ENCODE data around the gene OTUD4. TPM values are rescaled to one million over a fixed set of nuclear protein-coding genes. Genes with fewer than 3 reads are reported as not detected.
"Not testable (repeated sequence)": the region's sequence is repeated elsewhere in the genome, so short reads cannot be mapped to it uniquely, and the experiment has no call there.

The OTUD4 gene
- total RNA-seq: 15.3 TPM
- 18.8 TPM for polyA plus RNA-seq
- long read RNA-seq, donor 1: 0 reads
- long read RNA-seq, donor 2: 0 reads
- long read RNA-seq, donor 3, partial matches to known transcripts: 55 of 55 reads
- long read RNA-seq, donor 3, other reads (novel, unspliced or antisense): 0 of 55 reads
- long read RNA-seq, donor 4, full-length matches to known transcripts: 3 of 3 reads
- long read RNA-seq, donor 4, partial matches to known transcripts: 0 of 3 reads
- long read RNA-seq, donor 4, other reads (novel, unspliced or antisense): 0 of 3 reads
- long read RNA-seq, donor 5, partial matches to known transcripts: 47 of 67 reads
- long read RNA-seq, donor 5, other reads (novel, unspliced or antisense): 19 of 67 reads
- long read RNA-seq, donor 6, full-length matches to known transcripts: 1 of 1 reads
- long read RNA-seq, donor 6, partial matches to known transcripts: 0 of 1 reads
- long read RNA-seq, donor 6, other reads (novel, unspliced or antisense): 0 of 1 reads
- long read RNA-seq, donor 7, full-length matches to known transcripts: 2 of 2 reads
- long read RNA-seq, donor 7, partial matches to known transcripts: 0 of 2 reads
- long read RNA-seq, donor 7, other reads (novel, unspliced or antisense): 0 of 2 reads
- long read RNA-seq, donor 8, full-length matches to known transcripts: 2 of 2 reads
- long read RNA-seq, donor 8, partial matches to known transcripts: 0 of 2 reads
- long read RNA-seq, donor 8, other reads (novel, unspliced or antisense): 0 of 2 reads
- long read RNA-seq, donor 9: 0 reads
- long read RNA-seq, donor 10, full-length matches to known transcripts: 4 of 4 reads
- long read RNA-seq, donor 10, partial matches to known transcripts: 0 of 4 reads
- long read RNA-seq, donor 10, other reads (novel, unspliced or antisense): 0 of 4 reads

DNA sequence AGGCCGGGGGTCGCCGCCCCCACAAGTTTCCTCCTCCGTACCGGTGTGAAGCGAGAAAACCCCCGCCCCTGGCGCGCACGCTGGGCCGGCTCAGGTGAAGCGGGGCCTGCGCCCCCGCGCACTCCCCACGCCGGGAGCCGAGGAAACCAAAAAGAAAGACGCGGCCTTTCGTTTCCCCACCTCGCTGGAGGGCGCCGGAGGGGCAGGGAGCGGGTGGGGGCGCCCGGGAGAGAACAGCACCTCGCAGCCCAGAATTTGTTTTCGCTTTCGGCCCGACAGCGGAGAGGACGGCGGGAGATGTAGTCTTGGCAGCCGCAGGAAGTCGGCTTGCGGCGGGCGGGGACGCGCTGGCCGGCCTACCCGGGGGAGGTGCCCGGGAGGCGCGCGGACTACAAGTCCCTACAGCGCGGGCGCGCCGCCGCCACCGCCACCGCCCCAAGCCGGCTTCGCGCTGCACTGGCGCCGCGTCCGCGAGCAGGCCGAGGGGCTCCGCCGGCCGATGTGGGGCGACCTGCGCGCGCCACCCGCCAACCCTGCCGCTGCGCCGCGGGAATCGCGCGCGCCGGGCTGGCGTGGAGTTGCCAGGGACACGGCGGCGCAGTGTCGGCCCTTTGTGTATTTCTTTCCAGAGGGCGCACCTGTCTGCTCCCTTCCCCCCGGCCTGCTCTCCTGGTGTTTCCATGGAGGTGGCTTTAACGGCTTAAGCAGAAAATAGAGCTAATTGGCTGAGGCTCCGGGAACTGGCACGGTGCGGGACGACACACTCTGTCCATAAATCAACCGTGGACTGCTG lies at the start of gene OTUD4:
TSS of gene OTUD4 (minus strand) at position 292 of the 793 bp plus-strand sequence. CDS start 616 bp downstream, outside the sequence.
- peak; percentile 86 to 98 (median 93) for DNase-seq (ENCODE audit: low read depth in 6 of 9, low spot score in 9 of 9)
- Histone ChIP-seq H3K27ac (ENCODE audit: low read depth in 1 of 2, low read length in 1 of 2) (peak within 1 kb of the TSS; percentile 96 to 99), H3K36me3 (ENCODE audit: control insufficient read depth in 2 of 2, insufficient read depth in 2 of 2, low read length in 1 of 2) (no peaks in the 10 kb centered on the region), H3K4me3 (ENCODE audit: low read length in 2 of 2) (peak within 1 kb of the TSS; percentile 54 to 75), H3K27me3 (ENCODE audit: control insufficient read depth in 2 of 2, insufficient read depth in 1 of 2, low read length in 1 of 2) (no peaks in the 10 kb centered on the region), H3K4me1 (ENCODE audit: control insufficient read depth in 2 of 2, insufficient read depth in 2 of 2, low read length in 2 of 2) (peaks cover 13 to 22% of the 10 kb centered on the region in 2 donors), H3K9me3 (ENCODE audit: control insufficient read depth in 2 of 2, insufficient read depth in 1 of 2, low read length in 1 of 2) (no peaks in the 10 kb centered on the region)
- under 1% methylated on average over 94 of the region's 94 CpGs for WGBS

DNA sequence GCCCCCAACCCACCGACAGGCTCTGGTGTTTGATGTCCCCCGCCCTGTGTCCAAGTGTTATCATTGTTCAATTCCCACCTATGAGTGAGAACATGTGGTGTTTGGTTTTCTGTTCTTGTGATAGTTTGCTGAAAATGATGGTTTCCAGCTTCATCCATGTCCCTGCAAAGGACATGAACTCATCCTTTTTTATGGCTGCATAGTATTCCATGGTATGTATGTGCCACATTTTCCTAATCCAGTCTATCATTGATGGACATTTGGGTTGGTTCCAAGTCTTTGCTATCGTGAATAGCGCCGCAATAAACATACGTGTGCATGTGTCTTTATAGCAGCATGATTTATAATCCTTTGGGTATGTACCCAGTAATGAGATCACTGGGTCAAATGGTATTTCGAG lies 42.8 kb upstream of the OTUD4 start:
- H3K4me1 ChIP-seq (ENCODE audit: control insufficient read depth in 2 of 2, insufficient read depth in 2 of 2, low read length in 2 of 2); H3K27me3 ChIP-seq (ENCODE audit: control insufficient read depth in 2 of 2, insufficient read depth in 1 of 2, low read length in 1 of 2); H3K4me3 ChIP-seq (ENCODE audit: low read length in 2 of 2); DNase-seq (ENCODE audit: low read depth in 6 of 9, low spot score in 9 of 9); H3K36me3 ChIP-seq (ENCODE audit: control insufficient read depth in 2 of 2, insufficient read depth in 2 of 2, low read length in 1 of 2); H3K9me3 ChIP-seq (ENCODE audit: control insufficient read depth in 2 of 2, insufficient read depth in 1 of 2, low read length in 1 of 2); H3K27ac ChIP-seq (ENCODE audit: low read depth in 1 of 2, low read length in 1 of 2): not testable (repeated sequence)
- 96% methylated on average over 7 of the region's 7 CpGs for WGBS

DNA sequence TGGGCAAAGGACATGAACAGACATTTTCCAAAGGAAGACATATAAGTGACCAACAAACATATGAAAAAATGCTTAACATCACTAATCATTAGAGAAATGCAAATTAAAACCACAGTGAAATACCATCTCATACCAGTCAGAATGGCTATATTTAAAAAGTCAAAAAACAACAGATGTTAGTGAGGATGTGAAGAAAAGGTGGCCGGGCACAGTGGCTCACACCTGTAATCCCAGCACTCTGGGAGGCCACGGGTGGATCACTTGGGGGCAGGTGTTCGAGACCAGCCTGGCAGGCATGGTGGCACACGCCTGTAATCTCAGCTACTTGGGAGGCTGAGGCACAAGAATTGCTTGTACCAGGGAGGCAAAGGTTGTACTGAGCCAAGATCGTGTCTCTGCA lies 41.1 kb upstream of the OTUD4 start:
- WGBS: 98% methylated on average over 5 of the region's 5 CpGs
- not testable (repeated sequence) for H3K36me3 ChIP-seq (ENCODE audit: control insufficient read depth in 2 of 2, insufficient read depth in 2 of 2, low read length in 1 of 2); H3K4me3 ChIP-seq (ENCODE audit: low read length in 2 of 2); H3K4me1 ChIP-seq (ENCODE audit: control insufficient read depth in 2 of 2, insufficient read depth in 2 of 2, low read length in 2 of 2); H3K9me3 ChIP-seq (ENCODE audit: control insufficient read depth in 2 of 2, insufficient read depth in 1 of 2, low read length in 1 of 2); H3K27ac ChIP-seq (ENCODE audit: low read depth in 1 of 2, low read length in 1 of 2); DNase-seq (ENCODE audit: low read depth in 6 of 9, low spot score in 9 of 9); H3K27me3 ChIP-seq (ENCODE audit: control insufficient read depth in 2 of 2, insufficient read depth in 1 of 2, low read length in 1 of 2)

- H3K27me3 ChIP-seq (ENCODE audit: control insufficient read depth in 2 of 2, insufficient read depth in 1 of 2, low read length in 1 of 2): no peaks in the 10 kb centered on the region
- no peaks in the 10 kb centered on the region for H3K4me1 ChIP-seq (ENCODE audit: control insufficient read depth in 2 of 2, insufficient read depth in 2 of 2, low read length in 2 of 2)
- DNase-seq (ENCODE audit: low read depth in 6 of 9, low spot score in 9 of 9): no peak
- H3K9me3 ChIP-seq (ENCODE audit: control insufficient read depth in 2 of 2, insufficient read depth in 1 of 2, low read length in 1 of 2): no peaks in the 10 kb centered on the region
- 97% methylated on average over 2 of the region's 2 CpGs for WGBS
- no peaks in the 10 kb centered on the region for H3K36me3 ChIP-seq (ENCODE audit: control insufficient read depth in 2 of 2, insufficient read depth in 2 of 2, low read length in 1 of 2)
- no peak overlapping the region for H3K4me3 ChIP-seq (ENCODE audit: low read length in 2 of 2)
- H3K27ac ChIP-seq (ENCODE audit: low read depth in 1 of 2, low read length in 1 of 2): no peak overlapping the region
Measured at GRCh38 chr4:145219090-145219489, 38.7 kb upstream of the OTUD4 start.

GRCh38 chr4:145218251-145218650 lies 37.9 kb upstream of the OTUD4 start:
- Histone ChIP-seq H3K4me1 (ENCODE audit: control insufficient read depth in 2 of 2, insufficient read depth in 2 of 2, low read length in 2 of 2) (no peaks in the 10 kb centered on the region), H3K4me3 (ENCODE audit: low read length in 2 of 2) (no peak overlapping the region), H3K9me3 (ENCODE audit: control insufficient read depth in 2 of 2, insufficient read depth in 1 of 2, low read length in 1 of 2) (no peaks in the 10 kb centered on the region), H3K27ac (ENCODE audit: low read depth in 1 of 2, low read length in 1 of 2) (no peak overlapping the region), H3K36me3 (ENCODE audit: control insufficient read depth in 2 of 2, insufficient read depth in 2 of 2, low read length in 1 of 2) (no peaks in the 10 kb centered on the region), H3K27me3 (ENCODE audit: control insufficient read depth in 2 of 2, insufficient read depth in 1 of 2, low read length in 1 of 2) (no peaks in the 10 kb centered on the region)
- no peak for DNase-seq (ENCODE audit: low read depth in 6 of 9, low spot score in 9 of 9)
- WGBS: 87% methylated on average over 3 of the region's 3 CpGs

DNA sequence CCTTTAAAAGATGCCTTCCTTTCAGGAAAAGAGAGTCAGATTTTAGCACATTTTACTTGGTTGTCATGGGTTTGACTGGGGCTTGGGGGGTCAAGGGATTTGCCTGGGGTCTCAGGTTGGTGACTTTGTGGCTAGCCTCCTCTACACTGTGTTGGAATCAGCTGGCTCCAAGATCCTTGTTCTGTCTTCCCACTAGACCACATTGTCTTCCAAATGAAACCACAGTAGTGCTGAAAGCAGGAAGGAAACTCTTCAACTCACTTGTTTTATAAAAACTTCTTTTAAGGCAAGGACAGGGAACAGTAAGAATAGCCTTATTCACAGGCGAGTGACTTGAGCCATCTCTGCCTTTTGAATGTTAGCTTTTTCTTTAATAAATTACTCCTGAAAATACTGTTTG lies 37.0 kb upstream of the OTUD4 start:
- no peak overlapping the region for H3K4me3 ChIP-seq (ENCODE audit: low read length in 2 of 2)
- H3K27ac ChIP-seq (ENCODE audit: low read depth in 1 of 2, low read length in 1 of 2): no peak overlapping the region
- H3K36me3 ChIP-seq (ENCODE audit: control insufficient read depth in 2 of 2, insufficient read depth in 2 of 2, low read length in 1 of 2): no peaks in the 10 kb centered on the region
- H3K9me3 ChIP-seq (ENCODE audit: control insufficient read depth in 2 of 2, insufficient read depth in 1 of 2, low read length in 1 of 2): no peaks in the 10 kb centered on the region
- H3K27me3 ChIP-seq (ENCODE audit: control insufficient read depth in 2 of 2, insufficient read depth in 1 of 2, low read length in 1 of 2): no peaks in the 10 kb centered on the region
- WGBS: 47% methylated on average over 1 of the region's 1 CpG
- DNase-seq (ENCODE audit: low read depth in 6 of 9, low spot score in 9 of 9): no peak
- no peaks in the 10 kb centered on the region for H3K4me1 ChIP-seq (ENCODE audit: control insufficient read depth in 2 of 2, insufficient read depth in 2 of 2, low read length in 2 of 2)

GRCh38 chr4:145216535-145216934 lies 36.1 kb upstream of the OTUD4 start:
- H3K4me3 ChIP-seq (ENCODE audit: low read length in 2 of 2): no peak overlapping the region
- no peaks in the 10 kb centered on the region for H3K36me3 ChIP-seq (ENCODE audit: control insufficient read depth in 2 of 2, insufficient read depth in 2 of 2, low read length in 1 of 2)
- DNase-seq (ENCODE audit: low read depth in 6 of 9, low spot score in 9 of 9): peak in 2 of 9 donors; percentile 9 to 31
- H3K27me3 ChIP-seq (ENCODE audit: control insufficient read depth in 2 of 2, insufficient read depth in 1 of 2, low read length in 1 of 2): no peaks in the 10 kb centered on the region
- no peaks in the 10 kb centered on the region for H3K9me3 ChIP-seq (ENCODE audit: control insufficient read depth in 2 of 2, insufficient read depth in 1 of 2, low read length in 1 of 2)
- no peak overlapping the region for H3K27ac ChIP-seq (ENCODE audit: low read depth in 1 of 2, low read length in 1 of 2)
- no peaks in the 10 kb centered on the region for H3K4me1 ChIP-seq (ENCODE audit: control insufficient read depth in 2 of 2, insufficient read depth in 2 of 2, low read length in 2 of 2)

DNA sequence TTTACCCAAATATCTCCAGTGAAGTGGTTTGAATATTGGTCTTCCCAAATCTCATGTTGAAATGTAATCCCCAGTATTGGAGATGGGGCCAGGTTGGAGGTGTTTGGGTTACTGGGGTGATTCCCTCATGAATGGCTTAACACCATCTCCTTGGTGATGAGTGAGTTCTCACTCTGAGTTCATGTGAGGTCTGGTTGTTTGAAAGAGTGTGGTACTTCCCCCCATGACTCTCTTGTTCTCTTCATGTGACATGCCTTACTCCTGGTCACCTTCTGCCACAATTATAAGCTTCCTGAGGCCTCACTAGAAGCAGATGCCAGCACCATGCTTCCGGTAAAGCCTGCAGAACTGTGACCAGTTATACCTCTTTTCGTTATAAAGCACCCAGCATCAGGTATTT lies 32.9 kb upstream of the OTUD4 start:
- no peaks in the 10 kb centered on the region for H3K4me1 ChIP-seq (ENCODE audit: control insufficient read depth in 2 of 2, insufficient read depth in 2 of 2, low read length in 2 of 2)
- no peaks in the 10 kb centered on the region for H3K27me3 ChIP-seq (ENCODE audit: control insufficient read depth in 2 of 2, insufficient read depth in 1 of 2, low read length in 1 of 2)
- no peak overlapping the region for H3K4me3 ChIP-seq (ENCODE audit: low read length in 2 of 2)
- no peaks in the 10 kb centered on the region for H3K36me3 ChIP-seq (ENCODE audit: control insufficient read depth in 2 of 2, insufficient read depth in 2 of 2, low read length in 1 of 2)
- WGBS: 94% methylated on average over 2 of the region's 2 CpGs
- H3K9me3 ChIP-seq (ENCODE audit: control insufficient read depth in 2 of 2, insufficient read depth in 1 of 2, low read length in 1 of 2): no peaks in the 10 kb centered on the region
- H3K27ac ChIP-seq (ENCODE audit: low read depth in 1 of 2, low read length in 1 of 2): no peak overlapping the region
- DNase-seq (ENCODE audit: low read depth in 6 of 9, low spot score in 9 of 9): no peak

All from thymus (tissue), 14 donors.